Measurements from ENCODE around the gene PLEKHH3.

The PLEKHH3 gene

DNA sequence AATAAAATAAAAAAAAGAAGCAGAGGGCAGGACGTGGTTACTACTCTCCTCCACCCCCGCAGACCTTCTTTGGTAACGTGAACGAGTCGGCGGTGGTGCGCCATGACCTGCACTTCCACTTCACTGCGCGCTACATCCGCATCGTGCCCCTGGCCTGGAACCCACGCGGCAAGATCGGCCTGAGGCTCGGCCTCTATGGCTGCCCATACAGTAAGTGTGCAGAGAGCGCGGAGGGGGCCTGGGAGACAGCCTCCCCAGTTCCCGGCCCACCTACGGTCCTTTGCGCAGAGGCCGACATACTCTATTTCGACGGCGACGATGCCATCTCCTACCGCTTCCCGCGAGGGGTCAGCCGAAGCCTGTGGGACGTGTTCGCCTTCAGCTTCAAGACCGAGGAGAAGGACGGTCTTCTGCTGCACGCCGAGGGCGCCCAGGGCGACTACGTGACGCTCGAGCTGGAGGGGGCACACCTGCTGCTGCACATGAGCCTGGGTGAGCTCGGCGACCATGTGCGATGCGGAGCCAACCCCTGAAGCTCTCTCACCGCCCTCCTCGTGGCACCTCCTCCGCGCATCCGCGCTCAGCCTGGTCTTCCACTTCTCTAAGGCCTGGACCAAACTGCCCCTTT lies 8.2 kb upstream of the PLEKHH3 start:
- no peak for TF ChIP-seq EZH2 (IDR thresholded peaks at IDR 0.05; ENCODE audit: borderline replicate concordance, low read depth, low read length, severe bottlenecking)
- TF ChIP-seq, protein P1, sequence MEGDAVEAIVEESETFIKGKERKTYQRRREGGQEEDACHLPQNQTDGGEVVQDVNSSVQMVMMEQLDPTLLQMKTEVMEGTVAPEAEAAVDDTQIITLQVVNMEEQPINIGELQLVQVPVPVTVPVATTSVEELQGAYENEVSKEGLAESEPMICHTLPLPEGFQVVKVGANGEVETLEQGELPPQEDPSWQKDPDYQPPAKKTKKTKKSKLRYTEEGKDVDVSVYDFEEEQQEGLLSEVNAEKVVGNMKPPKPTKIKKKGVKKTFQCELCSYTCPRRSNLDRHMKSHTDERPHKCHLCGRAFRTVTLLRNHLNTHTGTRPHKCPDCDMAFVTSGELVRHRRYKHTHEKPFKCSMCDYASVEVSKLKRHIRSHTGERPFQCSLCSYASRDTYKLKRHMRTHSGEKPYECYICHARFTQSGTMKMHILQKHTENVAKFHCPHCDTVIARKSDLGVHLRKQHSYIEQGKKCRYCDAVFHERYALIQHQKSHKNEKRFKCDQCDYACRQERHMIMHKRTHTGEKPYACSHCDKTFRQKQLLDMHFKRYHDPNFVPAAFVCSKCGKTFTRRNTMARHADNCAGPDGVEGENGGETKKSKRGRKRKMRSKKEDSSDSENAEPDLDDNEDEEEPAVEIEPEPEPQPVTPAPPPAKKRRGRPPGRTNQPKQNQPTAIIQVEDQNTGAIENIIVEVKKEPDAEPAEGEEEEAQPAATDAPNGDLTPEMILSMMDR (IDR thresholded peaks at IDR 0.05; ENCODE audit: borderline replicate concordance, extremely low read depth, low read length, poor library complexity, severe bottlenecking) = no peak
- Histone ChIP-seq H3K4me1 (ENCODE audit: insufficient read depth, low read length) (peaks cover 16% of the 10 kb centered on the region), H4K20me1 (ENCODE audit: insufficient read depth, low read length) (no peaks in the 10 kb centered on the region; the same call in 1 of the 2 replicates), H3K27me3 (ENCODE audit: insufficient read depth, low read length, poor library complexity) (no peaks in the 10 kb centered on the region), H3K9ac (ENCODE audit: low read depth, low read length) (no peak overlapping the region), H3K27ac (ENCODE audit: low read length) (no peak overlapping the region), H2AFZ (ENCODE audit: low read depth, low read length) (no peak overlapping the region), H3K9me3 (ENCODE audit: insufficient read depth, low read length, severe bottlenecking) (no peaks in the 10 kb centered on the region), H3K4me2 (ENCODE audit: insufficient read depth, low read length) (no peak overlapping the region), H3K4me3 (ENCODE audit: low read depth in 1 of 2, low read length in 2 of 2) (no peak overlapping the region), H3K79me2 (ENCODE audit: insufficient read depth, low read length) (no peaks in the 10 kb centered on the region), H3K36me3 (ENCODE audit: insufficient read depth, low read length) (no peaks in the 10 kb centered on the region)
- DNase-seq = no peak
- ATAC-seq (ENCODE audit: insufficient read depth, low read depth) = no peak

DNA sequence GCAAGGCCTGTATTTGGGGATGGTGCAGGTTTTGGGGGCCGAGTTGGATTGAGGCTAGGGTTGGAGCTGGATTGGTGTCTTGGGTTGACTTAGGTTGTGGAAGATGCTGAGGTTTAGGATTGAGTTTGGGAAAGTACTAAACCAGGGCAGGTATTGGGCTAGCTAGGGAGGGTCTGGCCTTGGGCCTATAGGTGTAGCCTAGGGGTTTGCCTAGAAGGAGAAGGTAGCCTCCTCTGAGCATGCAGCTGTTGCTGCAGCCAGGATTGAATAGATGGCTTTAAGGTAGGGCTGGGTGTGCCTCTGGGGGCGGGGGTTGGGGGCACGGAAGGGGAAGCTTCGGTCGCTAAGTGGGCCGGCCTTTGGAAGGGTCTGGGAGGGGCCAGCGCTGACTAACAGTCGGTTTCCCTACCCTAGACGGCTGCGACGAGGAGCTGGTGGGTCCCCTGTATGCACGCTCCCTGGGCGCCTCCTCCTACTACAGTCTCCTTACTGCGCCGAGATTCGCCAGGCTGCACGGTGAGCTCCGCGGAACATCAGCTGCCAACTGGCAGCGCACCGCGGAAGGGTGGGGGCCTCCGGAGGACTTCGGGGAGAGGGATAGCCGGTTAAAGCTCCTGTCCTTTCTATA lies 6.7 kb upstream of the PLEKHH3 start:
- Histone ChIP-seq H2AFZ (ENCODE audit: low read depth, low read length) (no peak overlapping the region), H3K79me2 (ENCODE audit: insufficient read depth, low read length) (no peaks in the 10 kb centered on the region), H3K9ac (ENCODE audit: low read depth, low read length) (no peak overlapping the region), H3K9me3 (ENCODE audit: insufficient read depth, low read length, severe bottlenecking) (no peaks in the 10 kb centered on the region), H4K20me1 (ENCODE audit: insufficient read depth, low read length) (no peaks in the 10 kb centered on the region; the same call in 1 of the 2 replicates), H3K4me3 (ENCODE audit: low read depth in 1 of 2, low read length in 2 of 2) (no peak overlapping the region), H3K4me2 (ENCODE audit: insufficient read depth, low read length) (no peak overlapping the region), H3K27me3 (ENCODE audit: insufficient read depth, low read length, poor library complexity) (no peaks in the 10 kb centered on the region), H3K4me1 (ENCODE audit: insufficient read depth, low read length) (peaks cover 30% of the 10 kb centered on the region), H3K36me3 (ENCODE audit: insufficient read depth, low read length) (no peaks in the 10 kb centered on the region), H3K27ac (ENCODE audit: low read length) (no peak overlapping the region)
- TF ChIP-seq, protein P1 (IDR thresholded peaks at IDR 0.05; ENCODE audit: borderline replicate concordance, extremely low read depth, low read length, poor library complexity, severe bottlenecking) = no peak
- no peak for TF ChIP-seq EZH2 (IDR thresholded peaks at IDR 0.05; ENCODE audit: borderline replicate concordance, low read depth, low read length, severe bottlenecking)
- no peak for ATAC-seq (ENCODE audit: insufficient read depth, low read depth)
- no peak for DNase-seq

DNA sequence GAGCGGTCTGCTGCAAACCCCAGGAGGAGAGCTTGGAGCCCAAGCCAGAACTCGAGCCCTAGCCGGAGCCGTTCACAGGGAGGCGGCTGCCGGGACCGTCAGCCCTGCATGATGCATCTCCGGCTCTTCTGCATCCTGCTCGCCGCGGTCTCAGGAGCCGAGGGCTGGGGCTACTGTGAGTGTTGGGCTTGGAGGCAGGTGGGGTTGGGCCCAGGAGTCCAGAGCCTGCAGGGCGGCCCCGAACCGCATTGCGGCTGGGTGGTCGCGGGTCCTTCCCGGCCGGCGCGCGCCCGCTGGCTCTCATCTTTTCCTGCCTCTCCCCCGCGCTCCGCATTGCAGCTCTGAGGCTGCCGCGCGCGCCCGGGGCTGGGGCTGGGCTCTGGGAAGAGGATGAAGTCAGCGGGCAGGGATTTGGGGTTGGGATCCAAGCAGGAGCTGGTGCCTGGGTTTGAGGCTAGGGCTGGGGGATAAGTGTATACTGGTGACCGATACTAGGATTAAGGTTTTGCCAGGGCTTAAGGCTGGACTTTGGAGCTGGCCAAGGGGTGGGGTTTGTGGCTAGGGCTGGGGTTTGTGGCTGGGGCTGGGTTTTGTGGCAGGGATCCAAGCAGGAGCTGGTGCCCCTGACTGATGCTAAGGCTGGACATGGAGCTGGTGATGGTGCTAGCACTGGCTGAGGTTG lies 6.1 kb upstream of the PLEKHH3 start:
- no peak for TF ChIP-seq EZH2 (IDR thresholded peaks at IDR 0.05; ENCODE audit: borderline replicate concordance, low read depth, low read length, severe bottlenecking)
- TF ChIP-seq, protein P1 (IDR thresholded peaks at IDR 0.05; ENCODE audit: borderline replicate concordance, extremely low read depth, low read length, poor library complexity, severe bottlenecking) = no peak
- Histone ChIP-seq H3K9me3 (ENCODE audit: insufficient read depth, low read length, severe bottlenecking) (no peaks in the 10 kb centered on the region), H3K27me3 (ENCODE audit: insufficient read depth, low read length, poor library complexity) (no peaks in the 10 kb centered on the region)

More for the DNA sequence above, 6.1 kb upstream of the PLEKHH3 start:
- ATAC-seq (ENCODE audit: insufficient read depth, low read depth) (no peak), DNase-seq (no peak)
- Histone ChIP-seq H3K9ac (ENCODE audit: low read depth, low read length) (no peak overlapping the region), H3K36me3 (ENCODE audit: insufficient read depth, low read length) (no peaks in the 10 kb centered on the region), H4K20me1 (ENCODE audit: insufficient read depth, low read length) (no peaks in the 10 kb centered on the region), H2AFZ (ENCODE audit: low read depth, low read length) (no peak overlapping the region), H3K4me3 (ENCODE audit: low read depth in 1 of 2, low read length in 2 of 2) (no peak overlapping the region), H3K27ac (ENCODE audit: low read length) (no peak overlapping the region), H3K79me2 (ENCODE audit: insufficient read depth, low read length) (no peaks in the 10 kb centered on the region), H3K4me2 (ENCODE audit: insufficient read depth, low read length) (no peak overlapping the region), H3K4me1 (ENCODE audit: insufficient read depth, low read length) (peaks cover 32% of the 10 kb centered on the region)

All from DND-41 (cell line).